PC-9 (cell line): ENCODE results near the gene TRPM1.

Experiments used
- EZH2 ChIP-seq: fragments of 200-600 bp; sonication (generic); IDR thresholded peaks from 2 replicates; pipeline ENCODE4 v1.8.0; 2017; ENCODE audit warnings: antibody characterized with exemption, low read depth
- TF ChIP-seq, protein P1 (sequence below): fragments of 200-600 bp; sonication (generic); conservative IDR thresholded peaks from 2 replicates; pipeline ENCODE4 v1.6.1; 2017; ENCODE audit warnings: mixed run types, antibody characterized with exemption, mild to moderate bottlenecking, moderate library complexity

DNA sequence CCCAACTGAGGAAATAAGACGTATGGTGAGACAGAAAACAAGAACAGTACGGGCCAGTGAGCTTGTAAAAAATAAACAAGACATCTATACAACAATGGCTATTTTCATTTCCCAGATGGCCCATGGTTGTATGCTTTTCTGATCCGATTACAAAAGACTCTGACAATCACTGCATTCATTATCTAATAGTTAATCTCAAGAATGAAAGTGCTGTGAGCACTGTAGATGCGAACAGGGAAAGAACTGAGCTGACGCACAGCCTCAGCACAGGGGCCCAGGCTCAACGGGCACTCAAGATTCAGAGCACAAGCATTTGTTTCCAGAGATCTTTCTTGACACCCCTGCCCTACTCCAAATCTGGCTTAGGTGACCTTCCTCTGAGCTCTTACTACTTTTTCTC lies 117.0 kb downstream of the TRPM1 start:
- TF ChIP-seq, protein P1, sequence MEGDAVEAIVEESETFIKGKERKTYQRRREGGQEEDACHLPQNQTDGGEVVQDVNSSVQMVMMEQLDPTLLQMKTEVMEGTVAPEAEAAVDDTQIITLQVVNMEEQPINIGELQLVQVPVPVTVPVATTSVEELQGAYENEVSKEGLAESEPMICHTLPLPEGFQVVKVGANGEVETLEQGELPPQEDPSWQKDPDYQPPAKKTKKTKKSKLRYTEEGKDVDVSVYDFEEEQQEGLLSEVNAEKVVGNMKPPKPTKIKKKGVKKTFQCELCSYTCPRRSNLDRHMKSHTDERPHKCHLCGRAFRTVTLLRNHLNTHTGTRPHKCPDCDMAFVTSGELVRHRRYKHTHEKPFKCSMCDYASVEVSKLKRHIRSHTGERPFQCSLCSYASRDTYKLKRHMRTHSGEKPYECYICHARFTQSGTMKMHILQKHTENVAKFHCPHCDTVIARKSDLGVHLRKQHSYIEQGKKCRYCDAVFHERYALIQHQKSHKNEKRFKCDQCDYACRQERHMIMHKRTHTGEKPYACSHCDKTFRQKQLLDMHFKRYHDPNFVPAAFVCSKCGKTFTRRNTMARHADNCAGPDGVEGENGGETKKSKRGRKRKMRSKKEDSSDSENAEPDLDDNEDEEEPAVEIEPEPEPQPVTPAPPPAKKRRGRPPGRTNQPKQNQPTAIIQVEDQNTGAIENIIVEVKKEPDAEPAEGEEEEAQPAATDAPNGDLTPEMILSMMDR = no peak
- no peak for TF ChIP-seq EZH2
